Erythroblast (primary cell): Measurements from ENCODE around the gene FNDC3A.

ENCODE experiments used
- GATA1 ChIP-seq: IDR thresholded peaks from 2 replicates; pipeline ENCODE4 v1.6.1; 2011; ENCODE audit warnings: low read depth, mild to moderate bottlenecking, control low read depth, low read length, moderate library complexity
- POLR2A ChIP-seq: IDR thresholded peaks from 2 replicates; pipeline ENCODE4 v1.6.1; 2011; ENCODE audit warnings: mild to moderate bottlenecking, low read length

GRCh38 chr13:49213539-49213938 is 237.8 kb downstream of the FNDC3A start:
- no peak for TF ChIP-seq POLR2A
- no peak for TF ChIP-seq GATA1
